Glomerular endothelial cell (primary cell): ENCODE data around the gene NUP98. TPM values are rescaled to one million over a fixed set of nuclear protein-coding genes. Genes with fewer than 3 reads are reported as not detected.

Experiments used
- DNase-seq: peaks from one replicate; pipeline ENCODE4 v3.0.0-alpha.2; 2011; ENCODE audit warnings: low read depth, low spot score; ENCODE audit errors: extremely low read depth
- total RNA-seq: library from RNA; depleted of rRNA; stranded (reverse); fragments of >200 nt; gene quantifications from 2 replicates; pipeline ENCODE4 v1.2.3, GENCODE V29; 2015

The NUP98 gene
- total RNA-seq, result 60.9 and 79.4 TPM in 2 replicates

DNA sequence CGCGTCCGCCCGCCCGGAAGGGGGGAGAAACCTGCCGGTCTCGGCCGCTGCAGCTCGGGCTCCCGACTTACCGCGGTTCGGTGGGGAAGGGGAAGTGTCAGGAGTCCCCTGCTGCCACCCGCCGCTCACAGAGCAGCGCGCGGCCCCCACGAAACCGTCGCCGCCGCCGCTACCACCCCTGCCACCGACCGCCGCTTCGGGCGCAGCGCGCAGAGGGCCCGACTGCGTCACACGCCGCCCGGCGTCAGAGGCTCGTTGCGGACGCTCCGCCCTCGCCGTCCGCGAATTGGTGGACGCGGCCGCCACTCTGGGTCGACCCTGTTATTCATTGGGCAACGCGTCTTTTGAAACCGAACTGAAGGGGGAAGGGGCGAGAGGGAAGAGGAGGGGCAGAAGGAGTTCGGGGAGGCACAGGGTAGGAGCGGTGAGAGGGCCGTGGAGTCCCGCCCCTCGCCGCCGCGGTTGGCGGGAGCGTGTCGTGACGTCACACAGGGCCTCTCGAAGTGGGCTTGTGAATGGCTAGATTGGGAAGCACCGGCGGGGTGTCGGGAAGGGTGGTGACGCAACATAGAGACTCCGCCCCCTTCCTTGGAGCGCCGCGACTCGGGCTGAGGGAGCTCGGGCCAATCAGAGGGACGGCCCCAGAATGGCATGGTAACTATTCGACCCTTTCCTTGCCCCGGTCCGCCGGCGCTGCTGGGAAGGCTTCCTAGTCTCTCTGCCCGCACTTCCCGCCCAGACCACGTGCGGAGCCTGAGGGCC is at the start of gene NUP98:
TSS of gene NUP98 (minus strand) at position 226 of the 762 bp plus-strand sequence. CDS start 15,437 bp downstream, outside the sequence.
- peak; percentile 91 for DNase-seq

GRCh38 chr11:3845670-3846069 is 48.3 kb upstream of the NUP98 start:
- no peak for DNase-seq

- DNase-seq, result no peak
These were observed 47.9 kb upstream of the NUP98 start for GRCh38 chr11:3845246-3845645.

DNA sequence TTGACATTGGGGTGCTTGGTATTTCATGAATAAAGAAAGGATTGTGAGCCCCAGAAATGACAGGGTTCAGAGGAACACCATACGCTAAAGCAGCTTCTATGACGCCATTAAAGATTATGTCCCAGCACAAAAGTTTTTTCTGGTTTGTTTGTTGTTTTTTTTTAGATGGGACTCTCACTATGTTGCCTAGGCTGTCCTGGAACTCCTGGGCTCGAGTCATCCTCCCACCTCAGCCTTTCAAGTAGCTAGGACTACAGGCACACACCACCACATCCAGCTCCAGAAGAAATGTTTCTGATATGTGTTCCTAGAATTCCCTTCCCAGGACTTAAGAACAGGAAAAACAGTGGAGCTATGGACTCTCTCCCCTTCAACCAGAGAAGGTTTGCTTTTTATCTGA is 46.0 kb upstream of the NUP98 start:
- no peak for DNase-seq

- DNase-seq, result no peak
These were observed 44.3 kb upstream of the NUP98 start for GRCh38 chr11:3841426-3842350.

DNA sequence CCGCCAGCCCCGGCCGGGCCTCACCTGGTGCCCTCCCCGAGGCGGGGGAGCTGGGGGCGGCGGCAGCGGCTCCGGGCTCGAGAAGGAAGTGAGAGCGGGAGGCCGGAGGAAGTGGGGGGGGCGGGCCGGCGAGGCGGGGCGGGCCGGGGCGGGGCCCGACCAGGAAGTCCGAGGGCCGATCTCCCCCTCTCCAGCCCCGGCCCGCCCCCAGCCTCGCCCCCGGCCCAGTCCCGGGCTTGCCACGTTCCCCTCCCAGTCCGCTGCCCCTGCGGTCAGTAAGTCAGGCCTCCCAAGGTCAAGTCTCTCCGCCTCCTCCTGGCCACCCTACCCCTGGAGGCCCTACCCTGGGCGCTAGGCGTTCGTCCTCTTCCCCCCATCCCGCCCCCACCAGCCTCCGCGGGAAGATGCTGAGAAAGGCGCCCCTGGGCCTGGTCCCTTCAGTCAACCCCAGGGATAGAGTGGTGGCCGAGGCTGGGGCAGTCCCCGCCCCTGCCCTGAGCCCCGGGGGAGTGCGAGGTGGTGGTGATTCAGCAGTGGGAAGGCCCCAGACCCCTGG is 43.6 kb upstream of the NUP98 start, which contains the start of gene RHOG:
TSS of gene RHOG (minus strand) at position 90 of the 556 bp plus-strand sequence. CDS start 12,821 bp downstream, outside the sequence.
- DNase-seq, result no peak

GRCh38 chr11:3840004-3840869 is 42.9 kb upstream of the NUP98 start:
- no peak for DNase-seq

DNA sequence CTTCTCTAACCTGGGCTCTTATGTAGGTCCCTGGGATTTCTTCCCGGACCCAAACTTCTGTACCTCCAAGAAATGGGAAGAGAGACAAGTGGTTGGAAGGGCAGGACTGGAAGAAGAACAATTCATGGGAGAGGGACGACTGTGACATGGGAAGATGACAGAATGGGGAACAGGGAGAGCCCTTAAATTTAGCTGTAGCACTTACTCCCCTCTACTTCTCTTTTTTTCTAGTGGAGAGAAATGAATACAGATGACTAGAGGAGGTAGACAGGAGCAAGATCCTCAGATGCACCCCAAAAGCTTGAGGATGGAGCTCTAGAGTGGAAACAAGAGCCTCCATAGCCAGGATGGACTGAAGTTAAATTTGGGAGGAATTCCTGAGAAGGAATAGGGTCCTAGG is 41.1 kb upstream of the NUP98 start:
- DNase-seq, result no peak

DNA sequence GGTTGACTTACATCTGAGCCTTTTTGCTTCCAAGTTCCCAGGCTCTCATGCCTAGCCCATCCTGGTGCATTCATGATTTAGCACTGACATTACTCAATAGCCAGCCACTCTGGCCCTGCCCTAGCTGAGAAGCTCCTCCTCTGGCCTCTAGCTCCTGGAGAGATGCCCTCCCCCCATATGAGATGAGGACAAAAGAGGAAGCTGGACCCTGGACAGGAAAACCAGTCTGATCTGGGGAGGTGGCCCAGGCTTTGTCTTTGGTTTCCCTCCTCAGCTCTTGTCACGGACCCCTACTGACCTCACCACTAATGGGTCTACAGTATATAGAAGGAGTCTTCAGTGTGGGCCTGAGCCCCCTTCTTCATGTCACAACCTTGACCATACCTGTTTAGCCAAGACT is 40.4 kb upstream of the NUP98 start:
- no peak for DNase-seq

DNA sequence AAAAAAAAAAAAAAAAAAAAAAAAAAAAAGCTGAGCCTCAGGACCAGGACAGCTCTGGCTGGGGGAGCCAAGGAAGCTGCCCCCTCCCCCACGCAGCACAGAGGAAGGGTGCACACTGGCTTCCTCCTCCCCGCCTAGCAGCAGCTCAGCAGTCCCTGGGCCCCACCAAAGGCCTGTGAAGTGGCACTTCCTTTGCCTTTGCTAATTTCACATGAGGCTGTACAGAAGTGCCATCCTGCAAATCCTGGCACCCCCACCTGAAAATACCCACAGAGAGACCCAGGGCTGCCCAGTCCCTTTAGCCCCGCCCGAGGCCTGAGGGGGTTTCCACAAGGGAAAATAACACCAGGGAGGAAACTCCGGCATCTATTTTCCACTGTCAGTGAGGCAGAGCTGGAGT is 39.5 kb upstream of the NUP98 start:
- no peak for DNase-seq

DNA sequence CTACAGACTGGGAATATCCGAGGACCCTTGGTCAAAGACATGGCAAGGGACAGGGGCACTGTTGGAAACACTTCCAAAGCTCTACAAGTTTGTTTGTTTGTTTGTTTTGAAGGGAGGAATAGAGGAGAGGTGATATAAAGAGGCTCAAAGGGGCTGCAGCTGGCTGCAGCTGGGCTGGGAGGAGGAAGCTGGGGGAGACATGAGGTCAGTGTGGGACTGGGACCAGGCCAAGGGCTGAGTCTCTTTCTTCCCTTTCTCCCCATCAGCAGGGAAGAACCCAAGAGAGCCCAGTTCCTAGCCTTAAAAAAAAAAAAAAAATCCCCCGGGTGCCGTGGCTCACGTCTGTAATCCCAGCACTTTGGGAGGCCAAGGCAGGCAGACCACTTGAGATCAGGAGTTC is 38.4 kb upstream of the NUP98 start:
- DNase-seq, result no peak

DNA sequence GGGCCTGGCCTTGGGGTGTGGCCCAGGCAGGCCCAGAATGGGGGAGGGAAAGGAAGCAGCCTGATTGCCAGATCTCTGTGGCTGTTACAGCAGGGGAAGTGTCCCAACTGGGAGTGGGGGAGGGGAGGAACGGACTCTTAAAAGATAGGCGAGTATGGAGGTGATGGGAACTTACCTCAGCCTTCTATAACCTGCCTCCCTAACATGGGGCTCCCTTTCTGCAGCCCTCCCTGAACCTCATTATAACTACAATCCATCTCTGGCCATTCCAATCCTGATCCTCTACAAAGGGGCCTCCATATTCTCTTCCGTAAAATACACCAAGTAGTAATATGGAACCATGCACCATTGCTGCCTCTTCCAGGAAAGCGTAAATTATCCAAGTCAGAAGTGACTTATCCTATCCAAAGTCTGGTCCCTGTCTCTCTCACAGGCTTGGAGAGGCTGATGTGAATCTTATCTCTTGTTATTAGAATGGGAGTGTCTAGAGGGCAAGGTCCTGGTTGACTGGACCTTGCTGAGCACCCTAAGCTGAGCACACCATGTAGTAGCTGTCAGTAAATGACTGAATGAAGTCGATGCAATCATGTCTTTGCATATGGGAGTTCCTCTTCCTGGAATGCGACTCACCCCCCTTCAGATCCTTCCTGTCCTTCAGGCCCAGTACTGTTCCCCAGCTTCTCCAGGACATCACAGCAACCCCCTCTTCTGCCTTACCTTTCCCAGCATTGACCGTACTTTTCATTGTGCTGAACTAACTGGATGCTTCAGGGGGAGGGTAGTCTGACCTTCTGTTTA is 37.5 kb upstream of the NUP98 start:
- no peak for DNase-seq

GRCh38 chr11:3834349-3834663 is 37.0 kb upstream of the NUP98 start:
- DNase-seq, result no peak

GRCh38 chr11:3833449-3833848 is 36.1 kb upstream of the NUP98 start:
- DNase-seq, result no peak

GRCh38 chr11:3832816-3833215 is 35.5 kb upstream of the NUP98 start:
- no peak for DNase-seq

- DNase-seq, result no peak
These were observed 34.3 kb upstream of the NUP98 start for GRCh38 chr11:3831378-3832239.

DNA sequence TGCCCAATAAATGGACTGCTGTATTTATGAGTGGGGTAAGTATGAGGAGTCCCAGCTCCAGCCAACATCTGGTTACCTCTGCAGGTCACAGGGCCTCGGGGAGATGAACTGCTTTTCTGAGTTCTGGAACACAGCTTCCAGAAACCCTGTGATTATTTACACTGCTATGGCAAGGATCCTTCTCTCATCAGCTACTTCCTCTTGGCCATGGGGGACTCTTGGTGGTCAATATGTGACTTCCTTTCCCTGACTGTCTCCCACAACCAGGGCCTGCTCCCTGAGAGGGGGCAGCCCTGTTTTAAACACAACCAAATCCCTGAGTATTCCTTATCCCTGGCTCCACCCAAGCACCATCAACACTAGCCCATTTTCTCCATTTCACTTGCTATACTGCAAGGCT is 33.4 kb upstream of the NUP98 start:
- DNase-seq, result no peak

- no peak for DNase-seq
These were observed 32.7 kb upstream of the NUP98 start for GRCh38 chr11:3830088-3830487.
